NCI-H1092 (cell line): Measurements from ENCODE around the gene L3HYPDH.

Source experiments
- DNase-seq: peaks from one replicate; lab custom pipeline; 2025; lab: John Stamatoyannopoulos, UW

L3HYPDH gene

DNA sequence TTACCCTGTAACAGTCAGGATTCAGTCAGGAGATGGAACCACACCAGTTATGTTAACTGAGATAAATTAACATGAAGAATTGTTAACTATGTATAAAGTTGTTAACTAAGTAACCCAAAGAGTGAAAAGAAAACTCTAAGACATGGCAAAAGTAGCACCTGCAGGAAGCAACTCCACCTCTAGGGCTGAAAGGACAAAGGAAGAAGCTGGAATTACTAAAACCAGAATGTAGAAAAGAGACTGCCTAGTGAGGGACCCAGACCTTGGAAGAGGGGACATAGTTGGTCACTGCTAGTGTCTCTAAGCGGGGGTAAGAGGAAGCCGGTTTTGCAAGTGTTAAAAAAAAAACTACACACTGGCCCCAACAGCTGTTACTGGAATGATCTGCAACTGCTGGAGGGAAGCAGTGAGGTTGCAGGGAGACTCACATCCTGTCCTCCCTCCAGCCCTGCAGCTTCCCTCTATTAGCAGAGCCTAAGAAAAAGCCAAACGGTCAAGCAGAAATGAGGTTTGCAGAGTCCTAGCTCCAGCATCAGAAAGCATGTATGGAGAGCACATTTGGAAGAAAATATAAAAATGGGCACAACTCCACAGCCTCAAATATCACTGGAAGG, 58.8 kb downstream of the L3HYPDH start:
- no peak for DNase-seq

GRCh38 chr14:59424341-59425071, 59.7 kb downstream of the L3HYPDH start:
- no peak for DNase-seq
